ENCODE measurements around the gene MICU2. TPM values are rescaled to one million over a fixed set of nuclear protein-coding genes. Genes with fewer than 3 reads are reported as not detected.

MICU2 gene
- total RNA-seq, 2 donors from 2014 or later: 53.7 to 73.6 TPM

DNA sequence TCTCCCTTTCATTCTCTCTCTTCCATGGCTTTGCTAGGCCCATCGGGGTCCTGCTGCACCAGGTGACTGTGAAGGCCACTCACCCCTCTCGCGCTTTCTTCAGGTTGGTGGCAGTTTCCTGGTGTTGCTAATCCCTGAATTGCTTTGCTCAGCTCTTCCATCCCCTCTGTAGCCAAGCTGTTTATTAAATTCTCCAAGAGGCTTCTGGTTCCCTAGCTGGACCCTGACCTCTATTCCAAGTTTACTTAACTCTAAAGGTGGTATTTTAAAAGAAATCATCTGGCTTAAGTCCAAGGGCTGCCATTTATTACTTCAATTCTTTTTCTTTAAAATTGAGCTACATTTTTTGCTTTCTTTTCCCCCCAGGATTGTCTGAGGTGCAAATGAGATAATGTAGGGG lies 32.7 kb upstream of the MICU2 start:
- no peak overlapping the region for H3K4me3 ChIP-seq
- H3K27ac ChIP-seq: no peak overlapping the region
- no peak for DNase-seq (ENCODE audit: low spot score)
- H3K36me3 ChIP-seq: no peaks in the 10 kb centered on the region
- H3K4me1 ChIP-seq: no peaks in the 10 kb centered on the region
- H3K27me3 ChIP-seq: no peaks in the 10 kb centered on the region
- TF ChIP-seq, protein P1, sequence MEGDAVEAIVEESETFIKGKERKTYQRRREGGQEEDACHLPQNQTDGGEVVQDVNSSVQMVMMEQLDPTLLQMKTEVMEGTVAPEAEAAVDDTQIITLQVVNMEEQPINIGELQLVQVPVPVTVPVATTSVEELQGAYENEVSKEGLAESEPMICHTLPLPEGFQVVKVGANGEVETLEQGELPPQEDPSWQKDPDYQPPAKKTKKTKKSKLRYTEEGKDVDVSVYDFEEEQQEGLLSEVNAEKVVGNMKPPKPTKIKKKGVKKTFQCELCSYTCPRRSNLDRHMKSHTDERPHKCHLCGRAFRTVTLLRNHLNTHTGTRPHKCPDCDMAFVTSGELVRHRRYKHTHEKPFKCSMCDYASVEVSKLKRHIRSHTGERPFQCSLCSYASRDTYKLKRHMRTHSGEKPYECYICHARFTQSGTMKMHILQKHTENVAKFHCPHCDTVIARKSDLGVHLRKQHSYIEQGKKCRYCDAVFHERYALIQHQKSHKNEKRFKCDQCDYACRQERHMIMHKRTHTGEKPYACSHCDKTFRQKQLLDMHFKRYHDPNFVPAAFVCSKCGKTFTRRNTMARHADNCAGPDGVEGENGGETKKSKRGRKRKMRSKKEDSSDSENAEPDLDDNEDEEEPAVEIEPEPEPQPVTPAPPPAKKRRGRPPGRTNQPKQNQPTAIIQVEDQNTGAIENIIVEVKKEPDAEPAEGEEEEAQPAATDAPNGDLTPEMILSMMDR (IDR thresholded peaks at IDR 0.05): no peak
- H3K9me3 ChIP-seq: peaks cover 0 to 1% of the 10 kb centered on the region in 2 donors

DNA sequence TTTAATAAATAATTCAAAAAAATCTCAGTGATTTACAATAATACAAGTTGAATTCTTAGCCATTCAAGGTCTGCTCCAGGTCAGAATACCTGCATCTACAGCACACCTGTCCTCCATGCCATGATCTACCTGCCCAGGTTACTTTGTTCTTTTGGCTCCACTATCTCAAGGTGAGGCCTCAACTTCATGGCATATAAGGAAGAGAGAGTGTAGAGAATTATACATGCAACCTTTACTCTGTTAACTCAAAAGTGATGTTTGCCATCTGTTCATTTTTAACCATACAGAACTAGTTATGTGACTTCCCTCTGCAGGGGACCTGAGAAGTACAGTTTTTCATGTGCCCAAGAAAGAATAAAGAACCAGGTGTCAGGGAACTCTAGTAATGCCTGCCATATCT lies 28.2 kb upstream of the MICU2 start:
- Histone ChIP-seq H3K27ac (no peak overlapping the region), H3K27me3 (no peaks in the 10 kb centered on the region), H3K36me3 (no peaks in the 10 kb centered on the region), H3K4me1 (no peaks in the 10 kb centered on the region), H3K9me3 (peaks cover 0 to 11% of the 10 kb centered on the region in 2 donors), H3K4me3 (no peak overlapping the region)
- DNase-seq (ENCODE audit: low spot score): no peak
- TF ChIP-seq, protein P1 (IDR thresholded peaks at IDR 0.05): no peak

DNA sequence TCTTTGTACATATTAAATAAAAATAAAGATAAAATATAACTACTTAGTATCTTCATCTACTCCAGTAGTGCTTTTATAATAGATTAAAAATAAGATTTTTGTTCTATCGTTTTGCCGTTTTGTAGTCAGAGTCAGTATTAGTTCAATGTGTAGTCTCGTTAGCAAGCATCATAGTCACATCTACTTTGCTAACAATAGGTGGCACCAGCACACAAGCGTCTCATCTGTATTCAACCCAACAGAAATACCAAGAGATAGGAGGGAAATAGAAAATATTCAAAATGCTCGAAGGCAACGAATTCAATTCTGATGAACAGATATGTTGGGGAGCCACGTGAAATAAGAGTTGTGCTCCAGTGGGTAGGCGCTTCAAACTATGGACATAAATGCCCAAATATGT lies 21.4 kb upstream of the MICU2 start:
- Histone ChIP-seq H3K27ac (no peak overlapping the region), H3K4me1 (no peaks in the 10 kb centered on the region), H3K36me3 (no peaks in the 10 kb centered on the region), H3K4me3 (no peak overlapping the region), H3K27me3 (no peaks in the 10 kb centered on the region), H3K9me3 (no peaks in the 10 kb centered on the region)
- no peak for DNase-seq (ENCODE audit: low spot score)
- TF ChIP-seq, protein P1 (IDR thresholded peaks at IDR 0.05): peak in 1 of 2 donors; percentile 52

DNA sequence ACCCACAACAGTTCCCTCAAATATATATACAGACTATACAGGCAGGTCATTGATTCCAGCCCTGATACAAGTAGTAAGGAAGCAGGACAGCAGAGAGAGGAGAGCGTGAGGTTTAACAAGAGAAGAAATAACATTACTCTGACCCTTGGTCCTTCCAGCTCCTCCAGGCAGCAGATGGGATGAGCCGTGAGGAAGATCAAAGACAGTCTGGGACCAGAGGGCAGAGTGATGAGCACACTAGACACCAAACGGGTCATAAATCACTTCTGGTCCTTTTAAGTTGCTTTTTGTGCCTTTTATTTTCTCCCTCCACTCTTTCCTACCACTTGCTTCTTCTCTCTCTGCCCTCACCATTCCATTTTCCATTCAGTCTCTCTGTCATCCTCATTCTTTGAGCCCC lies 16.9 kb upstream of the MICU2 start:
- H3K9me3 ChIP-seq: no peaks in the 10 kb centered on the region
- H3K27ac ChIP-seq: no peak overlapping the region
- TF ChIP-seq, protein P1 (IDR thresholded peaks at IDR 0.05): no peak
- DNase-seq (ENCODE audit: low spot score): no peak
- H3K27me3 ChIP-seq: no peaks in the 10 kb centered on the region
- H3K4me3 ChIP-seq: no peak overlapping the region
- no peaks in the 10 kb centered on the region for H3K4me1 ChIP-seq
- no peaks in the 10 kb centered on the region for H3K36me3 ChIP-seq

DNA sequence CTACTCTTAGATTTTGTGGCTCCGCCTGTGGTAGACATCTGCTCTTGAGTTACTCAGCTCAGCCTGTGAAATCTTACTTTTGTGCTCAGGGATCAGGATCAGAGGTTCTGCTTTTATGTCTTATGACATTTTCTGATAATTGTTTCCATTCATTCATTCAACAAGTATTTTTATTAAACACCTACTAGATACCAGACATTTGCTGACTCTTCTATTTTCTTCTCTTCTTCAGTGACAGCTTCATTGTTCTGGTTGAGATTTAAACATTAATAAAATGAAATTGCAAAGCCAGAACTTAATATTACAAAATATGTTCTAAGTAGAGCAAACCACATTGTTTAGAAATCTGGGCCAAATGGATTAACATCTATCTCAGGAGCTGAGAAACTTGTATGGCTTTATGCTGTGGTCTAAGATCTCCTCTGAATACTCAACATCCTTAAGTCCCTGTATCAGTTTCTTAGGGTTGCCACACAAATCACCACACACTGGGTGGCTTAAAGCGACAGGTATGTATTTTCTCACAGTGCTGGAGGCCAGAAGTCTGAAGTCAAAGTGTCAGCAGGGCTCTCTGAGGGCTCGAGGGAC lies 15.8 kb upstream of the MICU2 start:
- no peak overlapping the region for H3K4me3 ChIP-seq
- no peaks in the 10 kb centered on the region for H3K4me1 ChIP-seq
- no peak overlapping the region for H3K27ac ChIP-seq
- no peaks in the 10 kb centered on the region for H3K27me3 ChIP-seq
- no peaks in the 10 kb centered on the region for H3K9me3 ChIP-seq
- no peaks in the 10 kb centered on the region for H3K36me3 ChIP-seq
- DNase-seq (ENCODE audit: low spot score): no peak
- TF ChIP-seq, protein P1 (IDR thresholded peaks at IDR 0.05): no peak

DNA sequence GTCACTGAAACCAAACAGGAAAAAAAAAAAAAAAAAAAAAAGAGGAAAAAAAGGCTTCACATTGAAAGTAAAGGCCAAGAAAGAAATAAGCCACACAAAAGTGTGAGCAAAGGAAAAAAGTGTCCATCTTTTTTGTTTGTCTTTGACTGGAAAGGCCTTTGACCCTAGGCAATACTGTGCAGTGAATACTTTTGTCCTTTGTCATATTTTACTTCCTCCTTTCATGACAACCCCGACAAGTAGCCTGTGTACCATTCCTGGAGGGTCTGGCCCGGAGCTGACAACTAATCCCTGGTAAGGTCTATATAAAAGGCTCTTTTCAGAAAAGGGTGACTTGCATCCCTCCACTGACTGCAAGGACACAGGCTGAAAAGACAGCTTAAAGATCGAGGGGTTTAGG lies 12.9 kb upstream of the MICU2 start:
- no peak for DNase-seq (ENCODE audit: low spot score)
- H3K4me3 ChIP-seq: no peak overlapping the region
- no peaks in the 10 kb centered on the region for H3K27me3 ChIP-seq

More for the DNA sequence above, 12.9 kb upstream of the MICU2 start:
- Histone ChIP-seq H3K4me1 (no peaks in the 10 kb centered on the region), H3K27ac (no peak overlapping the region), H3K36me3 (no peaks in the 10 kb centered on the region), H3K9me3 (no peaks in the 10 kb centered on the region)
- TF ChIP-seq, protein P1 (IDR thresholded peaks at IDR 0.05): no peak
